H9 (cell line): Measurements from ENCODE around the gene FAM184A. TPM values are rescaled to one million over a fixed set of nuclear protein-coding genes. Genes with fewer than 3 reads are reported as not detected.
"Not testable (repeated sequence)": the region's sequence is repeated elsewhere in the genome, so short reads cannot be mapped to it uniquely, and the experiment has no call there.

ENCODE experiments used
- DNase-seq: peaks from one replicate; pipeline ENCODE4 v3.0.0-alpha.2; 2017
- H2AFZ ChIP-seq: one replicate; pipeline ENCODE4 v1.6.1; 2013; ENCODE audit warnings: mild to moderate bottlenecking, low read length, control low read depth, moderate library complexity
- H2AK5ac ChIP-seq: 2 replicates; pipeline ENCODE4 v1.6.1; 2013; ENCODE audit warnings: low read length, control low read depth, mixed read lengths; ENCODE audit not compliant: insufficient read length
- H2BK120ac ChIP-seq: one replicate; pipeline ENCODE4 v1.6.1; 2013; ENCODE audit warnings: low read depth, mild to moderate bottlenecking, low read length, control low read depth, inconsistent platforms; ENCODE audit not compliant: poor library complexity, severe bottlenecking
- H2BK12ac ChIP-seq: 2 replicates; pipeline ENCODE4 v1.6.1; 2013; ENCODE audit warnings: low read length, control low read depth, mixed read lengths, low read depth; ENCODE audit not compliant: insufficient read length
- H2BK15ac ChIP-seq: 2 replicates; pipeline ENCODE4 v1.6.1; 2013; ENCODE audit warnings: low read depth, low read length, control low read depth
- H2BK20ac ChIP-seq: one replicate; pipeline ENCODE4 v1.6.1; 2013; ENCODE audit warnings: low read depth, mild to moderate bottlenecking, low read length, control low read depth, inconsistent platforms; ENCODE audit not compliant: poor library complexity, severe bottlenecking
- H2BK5ac ChIP-seq: 2 replicates; pipeline ENCODE4 v1.6.1; 2013; ENCODE audit warnings: low read length, control low read depth, mixed read lengths; ENCODE audit not compliant: insufficient read length
- H3K14ac ChIP-seq: 2 replicates; pipeline ENCODE4 v1.6.1; 2013; ENCODE audit warnings: low read length, control low read depth; ENCODE audit not compliant: insufficient read depth
- H3K18ac ChIP-seq: 2 replicates; pipeline ENCODE4 v1.6.1; 2013; ENCODE audit warnings: low read depth, mild to moderate bottlenecking, mixed read lengths, low read length, control low read depth; ENCODE audit not compliant: insufficient read length
- H3K23ac ChIP-seq: 2 replicates; pipeline ENCODE4 v1.6.1; 2013; ENCODE audit warnings: low read length, control low read depth, mixed read lengths, low read depth; ENCODE audit not compliant: insufficient read length
- H3K23me2 ChIP-seq: 2 replicates; pipeline ENCODE4 v1.6.1; 2013; ENCODE audit warnings: low read depth, mild to moderate bottlenecking, mixed read lengths, low read length, control low read depth; ENCODE audit not compliant: insufficient read length, poor library complexity, severe bottlenecking
- H3K27ac ChIP-seq: 2 replicates; pipeline ENCODE4 v1.5.1; 2013; ENCODE audit warnings: low read length, control low read depth, mixed read lengths, low read depth; ENCODE audit not compliant: insufficient read length
- H3K27me3 ChIP-seq: 2 replicates; pipeline ENCODE4 v1.6.1; 2013; ENCODE audit warnings: low read length, control low read depth, inconsistent platforms; ENCODE audit not compliant: insufficient read depth
- H3K4ac ChIP-seq: 2 replicates; pipeline ENCODE4 v1.6.1; 2013; ENCODE audit warnings: low read depth, mild to moderate bottlenecking, control low read depth, inconsistent platforms, low read length, moderate library complexity
- H3K4me1 ChIP-seq: 2 replicates; pipeline ENCODE4 v1.6.1; 2013; ENCODE audit warnings: low read length, control low read depth, inconsistent platforms; ENCODE audit not compliant: insufficient read depth
- H3K4me2 ChIP-seq: 2 replicates; pipeline ENCODE4 v1.6.1; 2013; ENCODE audit warnings: low read length, control low read depth, mixed read lengths; ENCODE audit not compliant: insufficient read length, insufficient read depth
- H3K56ac ChIP-seq: 2 replicates; pipeline ENCODE4 v1.6.1; 2013; ENCODE audit warnings: low read depth, mild to moderate bottlenecking, mixed read lengths, low read length, control low read depth; ENCODE audit not compliant: insufficient read length
- H3K79me1 ChIP-seq: 2 replicates; pipeline ENCODE4 v1.6.1; 2013; ENCODE audit warnings: low read depth, mild to moderate bottlenecking, moderate library complexity, low read length, control low read depth, inconsistent platforms; ENCODE audit not compliant: insufficient read depth, poor library complexity, severe bottlenecking
- H3K79me2 ChIP-seq: 2 replicates; pipeline ENCODE4 v1.6.1; 2013; ENCODE audit warnings: low read length, control low read depth, inconsistent platforms; ENCODE audit not compliant: insufficient read depth
- H3K9ac ChIP-seq: 2 replicates; pipeline ENCODE4 v1.6.1; 2013; ENCODE audit warnings: low read length, control low read depth, mixed read lengths; ENCODE audit not compliant: insufficient read length; ENCODE audit errors: extremely low read depth
- H3K9me3 ChIP-seq: one replicate; pipeline ENCODE4 v1.6.1; 2013; ENCODE audit warnings: low read depth, low read length, inconsistent platforms; ENCODE audit not compliant: control insufficient read depth
- H3T11ph ChIP-seq: one replicate; pipeline ENCODE4 v1.6.1; 2013; ENCODE audit warnings: mild to moderate bottlenecking, low read length, control low read depth, inconsistent platforms
- H4K20me1 ChIP-seq: one replicate; pipeline ENCODE4 v1.6.1; 2013; ENCODE audit not compliant: control insufficient read depth, insufficient read length, insufficient read depth
- H4K5ac ChIP-seq: 2 replicates; pipeline ENCODE4 v1.6.1; 2013; ENCODE audit warnings: low read depth, mild to moderate bottlenecking, mixed read lengths, low read length, control low read depth; ENCODE audit not compliant: insufficient read length
- H4K8ac ChIP-seq: replicated peaks from 2 replicates; pipeline ENCODE4 v1.6.1; 2013; ENCODE audit warnings: low read length, control low read depth, mixed read lengths, low read depth; ENCODE audit not compliant: insufficient read length
- H4K91ac ChIP-seq: 2 replicates; pipeline ENCODE4 v1.6.1; 2013; ENCODE audit warnings: low read depth, mild to moderate bottlenecking, moderate library complexity, mixed read lengths, low read length, control low read depth; ENCODE audit not compliant: insufficient read length
- H3K27ac Mint-ChIP-seq, 3 experiments: 2 replicates in 2 of 3; 3 replicates in 1 of 3; pipeline ENCODE4 v1.8.0; 2020 to 2021; ENCODE audit warnings: mixed read lengths in 3 of 3, mild to moderate bottlenecking in 1 of 3, moderate library complexity in 1 of 3
- H3K27me3 Mint-ChIP-seq: 2 replicates; pipeline ENCODE4 v1.8.0; 2021; ENCODE audit warnings: low read depth, mild to moderate bottlenecking, moderate library complexity, mixed read lengths
- H3K36me3 Mint-ChIP-seq, 3 experiments: 2 replicates in 2 of 3; 3 replicates in 1 of 3; pipeline ENCODE4 v1.8.0; 2020 to 2021; ENCODE audit warnings: low read depth in 3 of 3, mixed read lengths in 3 of 3; ENCODE audit not compliant: insufficient read depth in 1 of 3
- H3K4me1 Mint-ChIP-seq, 2 experiments: 2 replicates each; pipeline ENCODE4 v1.8.0; 2020; ENCODE audit warnings: mixed read lengths in 2 of 2
- H3K4me3 Mint-ChIP-seq, 2 experiments: 2 replicates in 1 of 2; 3 replicates in 1 of 2; pipeline ENCODE4 v1.8.0; 2020 to 2021; ENCODE audit warnings: mild to moderate bottlenecking in 2 of 2, mixed read lengths in 2 of 2, moderate library complexity in 1 of 2
- H3K9me3 Mint-ChIP-seq, 2 experiments: 2 replicates in 1 of 2; 3 replicates in 1 of 2; pipeline ENCODE4 v1.8.0; 2020; ENCODE audit warnings: mild to moderate bottlenecking in 2 of 2, mixed read lengths in 2 of 2, moderate library complexity in 1 of 2
- CTCF ChIP-seq: fragments of 200-600 bp; sonication (generic); conservative IDR thresholded peaks from 3 replicates; pipeline ENCODE4 v1.8.0; 2021; ENCODE audit warnings: antibody characterized with exemption, mild to moderate bottlenecking
- WGBS: extraction: QIAGEN DNeasy Blood & Tissue Kit; methylation state at CpG from one replicate; pipeline ENCODE4 v1.1.7; 2013; ENCODE audit warnings: missing lambda C conversion rate, low lambda C conversion rate, mixed read lengths; ENCODE audit not compliant: insufficient read length; ENCODE audit errors: extremely low coverage; 5-methylcytosine and 5-hydroxymethylcytosine counted together
- total RNA-seq: library from RNA; stranded (reverse); gene quantifications from 2 replicates; pipeline ENCODE4 v1.2.1, GENCODE V29; 2021

Gene FAM184A
- total RNA-seq, 1 experiment from 2014 or later, result 11.4 TPM

DNA sequence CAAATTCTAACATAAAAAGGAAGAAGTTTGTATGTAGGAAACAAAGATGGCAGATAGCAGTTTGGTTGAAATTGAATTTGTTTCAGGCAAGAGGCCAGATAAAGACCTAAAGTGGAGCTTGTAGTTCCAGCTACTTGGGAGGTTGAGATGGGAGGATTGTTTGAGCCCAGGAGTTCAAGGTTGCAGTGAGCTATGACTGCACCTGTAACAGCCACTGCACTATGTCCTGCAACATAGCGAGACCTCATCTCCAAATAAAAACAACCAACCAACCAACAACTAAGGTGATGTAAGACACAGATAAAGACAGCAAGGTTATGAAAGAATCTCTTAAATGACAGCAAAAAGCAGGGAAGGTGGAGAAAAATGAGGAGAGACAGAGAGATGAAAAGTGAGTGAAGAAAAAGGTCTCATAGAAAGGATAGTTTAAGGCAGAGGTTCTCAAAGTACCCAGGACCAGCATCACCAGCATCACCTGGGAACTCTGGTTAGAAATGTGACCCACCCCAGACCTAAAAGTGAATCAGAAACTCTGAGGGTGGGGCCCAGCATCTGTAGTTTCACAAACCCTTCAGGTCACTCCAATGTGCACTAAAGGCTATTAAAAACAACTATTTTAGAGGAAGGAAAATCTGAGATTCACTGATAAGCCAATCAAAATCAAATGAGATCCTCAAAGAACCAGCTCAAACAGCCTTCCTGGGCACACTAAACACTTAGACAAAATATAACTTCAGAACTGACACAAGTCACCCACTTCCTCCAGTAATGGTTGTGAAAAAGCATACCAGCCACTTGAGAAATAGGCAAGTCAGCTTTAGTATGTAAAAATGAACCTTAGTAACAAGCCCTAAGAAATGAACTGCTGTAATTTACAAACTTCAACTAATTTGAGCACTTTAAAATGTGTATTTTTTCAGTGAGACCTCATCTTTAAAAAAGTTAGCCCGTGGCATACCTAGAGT lies 57.6 kb downstream of the FAM184A start:
- no peak overlapping the region for H3K23ac ChIP-seq
- H2BK120ac ChIP-seq, result no peak overlapping the region
- no peak overlapping the region for H3K14ac ChIP-seq
- no peak overlapping the region; a peak in 1 of 5 replicates for H3K4me3 Mint-ChIP-seq
- H2AFZ ChIP-seq, result no peak overlapping the region
- H3K27ac Mint-ChIP-seq, result no peak overlapping the region; a peak in 1 of 7 replicates
- no peak overlapping the region for H3K27ac ChIP-seq
- no peaks in the 10 kb centered on the region for H4K20me1 ChIP-seq
- peaks cover 5% of the 10 kb centered on the region for H3K4me1 ChIP-seq
- peaks cover 12 to 17% (median 14%) of the 10 kb centered on the region in 3 experiments for H3K36me3 Mint-ChIP-seq
- H3K9me3 ChIP-seq, result no peaks in the 10 kb centered on the region
- H2BK20ac ChIP-seq, result no peak overlapping the region
- DNase-seq, result no peak
- H3K4me1 Mint-ChIP-seq, result peaks cover 24 to 28% of the 10 kb centered on the region in 2 experiments
- no peak overlapping the region for H3K4ac ChIP-seq
- H3K9me3 Mint-ChIP-seq, result peaks cover 0 to 2% of the 10 kb centered on the region in 2 experiments; a peak in 2 of 5 replicates
- H4K91ac ChIP-seq, result no peak overlapping the region
- no peak overlapping the region for H2AK5ac ChIP-seq
- H3K56ac ChIP-seq, result no peak overlapping the region
- no peak overlapping the region for H3K4me2 ChIP-seq
- no peaks in the 10 kb centered on the region for H3K23me2 ChIP-seq
- no peak overlapping the region for H3T11ph ChIP-seq
- TF ChIP-seq CTCF, result no peak
- H2BK15ac ChIP-seq, result no peak overlapping the region
- no CpG with 5 or more reads among the region's 2 CpGs for WGBS
- H3K18ac ChIP-seq, result no peak overlapping the region
- H3K9ac ChIP-seq, result no peak overlapping the region
- no peaks in the 10 kb centered on the region for H3K27me3 ChIP-seq
- no peaks in the 10 kb centered on the region; the same call in 1 of the 2 replicates for H3K27me3 Mint-ChIP-seq
- H3K79me1 ChIP-seq, result no peaks in the 10 kb centered on the region
- H3K79me2 ChIP-seq, result no peaks in the 10 kb centered on the region
- no peak overlapping the region for H2BK5ac ChIP-seq
- H4K8ac ChIP-seq, result no peak overlapping the region
- H2BK12ac ChIP-seq, result no peak overlapping the region
- no peak overlapping the region for H4K5ac ChIP-seq

DNA sequence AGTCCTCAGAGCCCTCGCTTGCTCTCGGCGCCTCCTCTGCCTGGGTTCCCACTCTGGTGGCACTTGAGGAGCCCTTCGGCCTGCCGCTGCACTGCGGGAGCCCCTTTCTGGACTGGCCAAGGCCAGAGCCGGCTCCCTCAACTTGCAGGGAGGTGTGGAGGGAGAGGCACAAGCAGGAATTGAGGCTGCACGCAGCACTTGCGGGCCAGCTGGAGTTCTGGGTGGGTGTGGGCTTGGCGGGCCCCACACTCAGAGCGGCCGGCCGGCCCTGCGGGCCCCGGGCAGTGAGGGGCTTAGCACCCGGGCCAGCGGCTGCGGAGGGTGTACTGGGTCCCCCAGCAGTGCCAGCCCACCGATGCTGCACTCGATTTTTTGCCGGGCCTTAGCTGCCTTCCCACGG lies 63.3 kb downstream of the FAM184A start:
- not testable (repeated sequence) for H3K9me3 Mint-ChIP-seq

More for the DNA sequence above, 63.3 kb downstream of the FAM184A start:
- not testable (repeated sequence) for H3K9me3 ChIP-seq, H4K5ac ChIP-seq, H3K23ac ChIP-seq, H3K27ac Mint-ChIP-seq, H3K9ac ChIP-seq, H3K23me2 ChIP-seq, H2BK12ac ChIP-seq, H4K20me1 ChIP-seq, H3K79me2 ChIP-seq, H3K4me2 ChIP-seq, H2BK120ac ChIP-seq, H4K91ac ChIP-seq, H2AK5ac ChIP-seq, H3K27me3 Mint-ChIP-seq, H3K56ac ChIP-seq, H3K4me3 Mint-ChIP-seq, H2BK20ac ChIP-seq, H2AFZ ChIP-seq, H2BK15ac ChIP-seq, H3K4me1 ChIP-seq, H3K4me1 Mint-ChIP-seq, H4K8ac ChIP-seq, H3K14ac ChIP-seq, H3K18ac ChIP-seq, H3K27me3 ChIP-seq, H2BK5ac ChIP-seq, H3K27ac ChIP-seq, H3K79me1 ChIP-seq, H3T11ph ChIP-seq, DNase-seq, H3K4ac ChIP-seq
- WGBS, result no CpG with 5 or more reads among the region's 22 CpGs
- H3K36me3 Mint-ChIP-seq, result peaks cover 27 to 36% (median 29%) of the 10 kb centered on the region in 3 experiments
